H1 (cell line): ENCODE results near the gene COL4A2.

ENCODE experiments used
- JUND ChIP-seq: IDR thresholded peaks from 2 replicates; pipeline ENCODE4 v1.6.1; 2011; ENCODE audit warnings: mild to moderate bottlenecking, improper control_type of control experiment, low read length
- SIN3A ChIP-seq, 2 experiments: IDR thresholded peaks in 1 of 2; conservative IDR thresholded peaks in 1 of 2; 2 replicates each; pipeline ENCODE4 v1.6.1; 2011 to 2012; ENCODE audit warnings: low read length in 2 of 2, improper control_type of control experiment in 1 of 2, low read depth in 1 of 2, mild to moderate bottlenecking in 1 of 2
- SUZ12 ChIP-seq: fragments of 200-600 bp; sonication (generic); IDR thresholded peaks from 2 replicates; pipeline ENCODE4 v1.6.1; 2012; ENCODE audit warnings: mild to moderate bottlenecking, inconsistent platforms, low read length, moderate library complexity, mixed read lengths
- ZNF274 ChIP-seq: IDR thresholded peaks from 2 replicates; pipeline ENCODE4 v1.7.0; 2012; ENCODE audit warnings: low read length, borderline replicate concordance; ENCODE audit errors: extremely low read depth
- TF ChIP-seq, protein P1 (sequence below), 3 experiments: IDR thresholded peaks; 1 replicate in 2 of 3; 2 replicates in 1 of 3; pipeline versions ENCODE4 v1.5.1 to v1.6.1; 2011; ENCODE audit warnings: low read length in 3 of 3, mild to moderate bottlenecking in 3 of 3, inconsistent platforms in 2 of 3, low read depth in 1 of 3, moderate library complexity in 1 of 3; ENCODE audit not compliant: insufficient read depth in 1 of 3; ENCODE audit errors: control extremely low read depth in 1 of 3

DNA sequence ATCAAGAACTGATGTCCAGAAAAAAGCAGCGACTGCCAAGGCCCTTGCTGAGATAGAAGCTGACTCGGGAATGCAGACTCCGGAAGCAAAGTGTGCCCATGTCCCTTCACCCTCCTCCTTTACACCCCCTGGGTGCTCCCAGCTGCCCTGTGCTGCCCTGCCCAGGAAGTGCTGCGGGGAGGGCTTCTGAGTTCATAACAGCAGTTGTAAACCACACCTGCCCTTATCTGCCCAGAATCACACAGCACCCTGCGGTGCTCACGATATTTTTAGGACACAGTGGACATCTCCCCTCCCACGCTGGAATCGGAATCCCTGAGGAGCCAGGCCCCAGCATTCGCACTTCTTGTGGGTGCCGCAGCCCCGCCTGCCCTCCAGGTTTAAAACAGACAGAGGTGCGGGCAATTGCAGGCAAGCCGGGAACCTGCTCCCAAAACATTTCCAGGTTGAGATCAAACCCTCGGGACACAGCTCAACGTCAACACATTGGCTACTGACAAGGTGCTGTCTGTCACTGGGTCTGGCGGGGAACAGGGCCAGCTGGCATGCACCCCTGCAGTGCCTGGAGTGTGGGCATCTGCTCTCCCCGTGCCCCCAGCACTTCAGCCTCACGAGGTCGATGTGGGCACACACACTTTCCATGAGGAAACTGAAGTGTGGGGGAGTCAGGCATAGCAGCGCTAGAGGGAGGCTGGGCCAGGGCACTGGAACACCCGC is 217.6 kb downstream of the COL4A2 start:
- TF ChIP-seq, protein P1, sequence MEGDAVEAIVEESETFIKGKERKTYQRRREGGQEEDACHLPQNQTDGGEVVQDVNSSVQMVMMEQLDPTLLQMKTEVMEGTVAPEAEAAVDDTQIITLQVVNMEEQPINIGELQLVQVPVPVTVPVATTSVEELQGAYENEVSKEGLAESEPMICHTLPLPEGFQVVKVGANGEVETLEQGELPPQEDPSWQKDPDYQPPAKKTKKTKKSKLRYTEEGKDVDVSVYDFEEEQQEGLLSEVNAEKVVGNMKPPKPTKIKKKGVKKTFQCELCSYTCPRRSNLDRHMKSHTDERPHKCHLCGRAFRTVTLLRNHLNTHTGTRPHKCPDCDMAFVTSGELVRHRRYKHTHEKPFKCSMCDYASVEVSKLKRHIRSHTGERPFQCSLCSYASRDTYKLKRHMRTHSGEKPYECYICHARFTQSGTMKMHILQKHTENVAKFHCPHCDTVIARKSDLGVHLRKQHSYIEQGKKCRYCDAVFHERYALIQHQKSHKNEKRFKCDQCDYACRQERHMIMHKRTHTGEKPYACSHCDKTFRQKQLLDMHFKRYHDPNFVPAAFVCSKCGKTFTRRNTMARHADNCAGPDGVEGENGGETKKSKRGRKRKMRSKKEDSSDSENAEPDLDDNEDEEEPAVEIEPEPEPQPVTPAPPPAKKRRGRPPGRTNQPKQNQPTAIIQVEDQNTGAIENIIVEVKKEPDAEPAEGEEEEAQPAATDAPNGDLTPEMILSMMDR (IDR thresholded peaks at IDR 0.05; ENCODE audit: control extremely low read depth in 1 of 3, insufficient read depth in 1 of 3, low read depth in 1 of 3, low read length in 3 of 3), result no peak
- TF ChIP-seq JUND, result no peak
- TF ChIP-seq ZNF274, result no peak
- TF ChIP-seq SIN3A (conservative IDR thresholded peaks at IDR 0.05 in 1 of 2, IDR thresholded peaks at IDR 0.05 in 1 of 2; ENCODE audit: low read depth in 1 of 2, low read length in 2 of 2), result no peak
- no peak for TF ChIP-seq SUZ12
